LNCaP clone FGC (cell line): ENCODE data around the gene OR2Y1.
"Not testable (repeated sequence)": the region's sequence is repeated elsewhere in the genome, so short reads cannot be mapped to it uniquely, and the experiment has no call there.

Experiments used
- DNase-seq: peaks from one replicate; pipeline ENCODE4 v3.0.0-alpha.2; 2011; ENCODE audit warnings: low read depth
- H3K4me3 ChIP-seq: 2 replicates; pipeline ENCODE4 v1.5.1; 2011; ENCODE audit warnings: mild to moderate bottlenecking, low read depth, low read length, control low read depth
- TF ChIP-seq, protein P1 (sequence below): IDR thresholded peaks from 2 replicates; pipeline ENCODE4 v1.5.1; 2012; ENCODE audit warnings: mild to moderate bottlenecking; ENCODE audit not compliant: control insufficient read depth, insufficient read depth; ENCODE audit errors: extremely low read depth

The OR2Y1 gene, protein sequence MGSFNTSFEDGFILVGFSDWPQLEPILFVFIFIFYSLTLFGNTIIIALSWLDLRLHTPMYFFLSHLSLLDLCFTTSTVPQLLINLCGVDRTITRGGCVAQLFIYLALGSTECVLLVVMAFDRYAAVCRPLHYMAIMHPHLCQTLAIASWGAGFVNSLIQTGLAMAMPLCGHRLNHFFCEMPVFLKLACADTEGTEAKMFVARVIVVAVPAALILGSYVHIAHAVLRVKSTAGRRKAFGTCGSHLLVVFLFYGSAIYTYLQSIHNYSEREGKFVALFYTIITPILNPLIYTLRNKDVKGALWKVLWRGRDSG

GRCh38 chr5:180739958-180740357, at the start of gene OR2Y1:
Gene OR2Y1 (minus strand): TSS chr5:180740058. CDS start chr5:180740058, 0 bp downstream.
- no peak within 1 kb of the TSS for H3K4me3 ChIP-seq
- no peak for DNase-seq
- TF ChIP-seq, protein P1, sequence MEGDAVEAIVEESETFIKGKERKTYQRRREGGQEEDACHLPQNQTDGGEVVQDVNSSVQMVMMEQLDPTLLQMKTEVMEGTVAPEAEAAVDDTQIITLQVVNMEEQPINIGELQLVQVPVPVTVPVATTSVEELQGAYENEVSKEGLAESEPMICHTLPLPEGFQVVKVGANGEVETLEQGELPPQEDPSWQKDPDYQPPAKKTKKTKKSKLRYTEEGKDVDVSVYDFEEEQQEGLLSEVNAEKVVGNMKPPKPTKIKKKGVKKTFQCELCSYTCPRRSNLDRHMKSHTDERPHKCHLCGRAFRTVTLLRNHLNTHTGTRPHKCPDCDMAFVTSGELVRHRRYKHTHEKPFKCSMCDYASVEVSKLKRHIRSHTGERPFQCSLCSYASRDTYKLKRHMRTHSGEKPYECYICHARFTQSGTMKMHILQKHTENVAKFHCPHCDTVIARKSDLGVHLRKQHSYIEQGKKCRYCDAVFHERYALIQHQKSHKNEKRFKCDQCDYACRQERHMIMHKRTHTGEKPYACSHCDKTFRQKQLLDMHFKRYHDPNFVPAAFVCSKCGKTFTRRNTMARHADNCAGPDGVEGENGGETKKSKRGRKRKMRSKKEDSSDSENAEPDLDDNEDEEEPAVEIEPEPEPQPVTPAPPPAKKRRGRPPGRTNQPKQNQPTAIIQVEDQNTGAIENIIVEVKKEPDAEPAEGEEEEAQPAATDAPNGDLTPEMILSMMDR = no peak

DNA sequence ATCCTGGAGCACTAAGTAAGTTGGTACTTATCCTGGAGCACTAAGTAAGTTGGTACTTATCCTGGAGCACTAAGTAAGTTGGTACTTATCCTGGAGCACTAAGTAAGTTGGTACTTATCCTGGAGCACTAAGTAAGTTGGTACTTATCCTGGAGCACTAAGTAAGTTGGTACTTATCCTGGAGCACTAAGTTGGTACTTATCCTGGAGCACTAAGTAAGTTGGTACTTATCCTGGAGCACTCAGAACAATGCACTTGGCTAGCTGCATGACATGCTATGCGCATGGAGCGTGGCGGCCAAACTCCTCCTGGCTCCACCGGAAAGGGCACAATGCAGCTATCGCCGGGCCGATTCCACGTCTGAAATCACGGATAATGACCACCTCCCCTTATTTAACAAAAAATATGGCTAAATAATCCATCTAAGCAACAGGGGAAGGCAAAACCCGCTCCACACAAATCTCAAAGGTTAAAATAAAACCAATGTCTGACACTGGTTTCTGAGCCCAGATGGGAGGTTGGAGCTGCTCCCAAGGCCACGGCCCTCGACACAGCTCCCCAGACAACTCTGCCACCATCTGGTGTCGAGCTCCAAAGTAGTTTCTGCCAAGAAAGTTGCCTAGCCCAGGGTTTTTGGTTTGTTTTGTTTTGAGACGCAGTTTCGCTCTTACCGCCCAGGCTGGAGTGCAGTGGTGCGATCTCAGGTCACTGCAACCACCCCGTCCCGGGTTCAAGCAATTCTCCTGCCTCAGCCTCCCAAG, 49.0 kb upstream of the OR2Y1 start:
- DNase-seq, H3K4me3 ChIP-seq: not testable (repeated sequence)

- TF ChIP-seq, protein P1 = no peak
- no peak overlapping the region for H3K4me3 ChIP-seq
- no peak for DNase-seq
Observed at GRCh38 chr5:180787711-180788431, 48.0 kb upstream of the OR2Y1 start.

GRCh38 chr5:180786531-180787398, 46.9 kb upstream of the OR2Y1 start:
- TF ChIP-seq, protein P1 = no peak
- H3K4me3 ChIP-seq = no peak overlapping the region
- DNase-seq = no peak

GRCh38 chr5:180785794-180786221, 46.0 kb upstream of the OR2Y1 start:
- TF ChIP-seq, protein P1 = no peak
- no peak for DNase-seq
- no peak overlapping the region for H3K4me3 ChIP-seq

GRCh38 chr5:180785121-180785781, 45.4 kb upstream of the OR2Y1 start:
- no peak for DNase-seq
- TF ChIP-seq, protein P1 = no peak
- H3K4me3 ChIP-seq = no peak overlapping the region
